Astrocyte (in vitro differentiated cells and primary cell): ENCODE measurements around the gene ZBTB47.

Experiments
- EZH2 ChIP-seq: IDR thresholded peaks from 2 replicates; pipeline ENCODE4 v1.6.1; 2012; ENCODE audit warnings: mild to moderate bottlenecking, low read length, inconsistent platforms; ENCODE audit not compliant: insufficient read depth
- TF ChIP-seq, protein P1 (sequence below): IDR thresholded peaks from 2 replicates; pipeline ENCODE4 v1.5.1; 2011; ENCODE audit warnings: low read depth, mild to moderate bottlenecking, inconsistent platforms, low read length, moderate library complexity; ENCODE audit not compliant: insufficient read depth

DNA sequence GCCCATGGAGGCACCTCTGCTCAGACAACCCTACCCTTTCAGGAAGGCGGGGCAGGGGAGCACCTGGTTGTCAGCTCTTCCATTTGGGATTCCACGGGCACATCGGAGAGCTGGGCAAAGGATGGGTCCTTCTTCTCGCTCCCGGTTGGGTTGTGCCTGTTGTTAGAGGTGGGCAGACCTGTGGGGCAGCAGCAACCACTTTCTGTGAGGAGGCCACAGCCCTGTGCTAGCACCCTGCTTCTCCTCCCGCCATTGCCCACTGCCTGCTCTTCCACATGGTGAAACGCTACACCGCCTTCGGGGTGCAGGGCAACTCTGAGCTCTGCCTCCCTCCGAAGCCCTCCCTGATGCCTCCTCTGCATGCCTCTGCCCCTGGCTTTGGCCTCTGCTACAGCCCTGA, 56.1 kb downstream of the ZBTB47 start:
- TF ChIP-seq, protein P1, sequence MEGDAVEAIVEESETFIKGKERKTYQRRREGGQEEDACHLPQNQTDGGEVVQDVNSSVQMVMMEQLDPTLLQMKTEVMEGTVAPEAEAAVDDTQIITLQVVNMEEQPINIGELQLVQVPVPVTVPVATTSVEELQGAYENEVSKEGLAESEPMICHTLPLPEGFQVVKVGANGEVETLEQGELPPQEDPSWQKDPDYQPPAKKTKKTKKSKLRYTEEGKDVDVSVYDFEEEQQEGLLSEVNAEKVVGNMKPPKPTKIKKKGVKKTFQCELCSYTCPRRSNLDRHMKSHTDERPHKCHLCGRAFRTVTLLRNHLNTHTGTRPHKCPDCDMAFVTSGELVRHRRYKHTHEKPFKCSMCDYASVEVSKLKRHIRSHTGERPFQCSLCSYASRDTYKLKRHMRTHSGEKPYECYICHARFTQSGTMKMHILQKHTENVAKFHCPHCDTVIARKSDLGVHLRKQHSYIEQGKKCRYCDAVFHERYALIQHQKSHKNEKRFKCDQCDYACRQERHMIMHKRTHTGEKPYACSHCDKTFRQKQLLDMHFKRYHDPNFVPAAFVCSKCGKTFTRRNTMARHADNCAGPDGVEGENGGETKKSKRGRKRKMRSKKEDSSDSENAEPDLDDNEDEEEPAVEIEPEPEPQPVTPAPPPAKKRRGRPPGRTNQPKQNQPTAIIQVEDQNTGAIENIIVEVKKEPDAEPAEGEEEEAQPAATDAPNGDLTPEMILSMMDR: no peak
- TF ChIP-seq EZH2: no peak
